SK-N-SH (cell line): ENCODE measurements around the gene GPANK1. TPM values are rescaled to one million over a fixed set of nuclear protein-coding genes. Genes with fewer than 3 reads are reported as not detected.

Experiments used
- CTCF ChIA-PET: fragments of 300-600, 350-600 bp; formaldehyde crosslinking; extraction: SDS; loops from one replicate; lab custom pipeline; 2021; lab: Yijun Ruan, JAX
- POLR2A ChIA-PET: fragments of 350-600 bp; sonication (Branson Sonifier 250); formaldehyde crosslinking; extraction: SDS; loops from one replicate; lab custom pipeline; 2020; ENCODE audit warnings: antibody characterized with exemption, inconsistent platforms; lab: Yijun Ruan, JAX
- DNase-seq: peaks from one replicate; pipeline ENCODE4 v3.0.0; 2012
- H2AFZ ChIP-seq: fragments of 200-600 bp; sonication (generic); 2 replicates; pipeline ENCODE4 v1.8.1; 2016; ENCODE audit warnings: antibody characterized with exemption, mild to moderate bottlenecking, low read depth
- H3F3A ChIP-seq: fragments of 200-600 bp; sonication (generic); replicated peaks from 2 replicates; pipeline ENCODE3; 2016; ENCODE audit warnings: antibody characterized with exemption, mild to moderate bottlenecking; ENCODE audit not compliant: insufficient read depth
- H3K27ac ChIP-seq, 2 experiments: fragments of 200-500 bp in 1 of 2; fragments of 200-600 bp in 1 of 2; sonication (Bioruptor generic) in 1 of 2; sonication (generic), shearing (Covaris generic) in 1 of 2; 2 replicates each; pipeline versions ENCODE4 v1.5.1 to v1.6.1; 2014 to 2016; ENCODE audit warnings: low read depth in 2 of 2, inconsistent platforms in 1 of 2, low read length in 1 of 2, mild to moderate bottlenecking in 1 of 2, mixed read lengths in 1 of 2
- H3K27me3 ChIP-seq: fragments of 200-600 bp; sonication (generic), shearing (Covaris generic); 2 replicates; pipeline ENCODE4 v1.6.1; 2016; ENCODE audit warnings: mixed run types; ENCODE audit not compliant: insufficient read depth
- H3K36me3 ChIP-seq, 2 experiments: fragments of 200-500 bp in 1 of 2; fragments of 200-600 bp in 1 of 2; sonication (Bioruptor generic) in 1 of 2; sonication (generic) in 1 of 2; replicated peaks in 1 of 2; 2 replicates each; pipeline versions ENCODE3 to v1.5.1; 2014 to 2016; ENCODE audit warnings: low read length in 1 of 2, mild to moderate bottlenecking in 1 of 2; ENCODE audit not compliant: insufficient read depth in 2 of 2, control insufficient read depth in 1 of 2
- H3K4me1 ChIP-seq, 2 experiments: fragments of 200-500 bp in 1 of 2; fragments of 200-600 bp in 1 of 2; sonication (Bioruptor generic) in 1 of 2; sonication (generic), shearing (Covaris generic) in 1 of 2; 2 replicates each; pipeline versions ENCODE4 v1.5.1 to v1.6.1; 2014 to 2016; ENCODE audit warnings: low read depth in 1 of 2, low read length in 1 of 2, mixed run types in 1 of 2; ENCODE audit not compliant: insufficient read depth in 2 of 2, control insufficient read depth in 1 of 2
- H3K4me2 ChIP-seq: fragments of 200-600 bp; sonication (generic), shearing (Covaris generic); 2 replicates; pipeline ENCODE4 v1.6.1; 2017; ENCODE audit warnings: mixed run types
- H3K4me3 ChIP-seq, 2 experiments: fragments of 200-500 bp in 1 of 2; fragments of 200-600 bp in 1 of 2; sonication (Bioruptor generic) in 1 of 2; sonication (generic), shearing (Covaris generic) in 1 of 2; 2 replicates each; pipeline versions ENCODE4 v1.5.1 to v1.8.1; 2014 to 2016; ENCODE audit warnings: low read depth in 2 of 2, inconsistent platforms in 1 of 2, low read length in 1 of 2, mild to moderate bottlenecking in 1 of 2, mixed read lengths in 1 of 2, moderate library complexity in 1 of 2
- H3K79me2 ChIP-seq: fragments of 200-600 bp; sonication (generic); 2 replicates; pipeline ENCODE4 v1.8.1; 2017; ENCODE audit warnings: mild to moderate bottlenecking; ENCODE audit not compliant: insufficient read depth
- H3K9ac ChIP-seq: fragments of 200-600 bp; sonication (generic); 2 replicates; pipeline ENCODE4 v1.6.1; 2017; ENCODE audit warnings: mixed run types
- H3K9me2 ChIP-seq: fragments of 200-600 bp; sonication (generic); 2 replicates; pipeline ENCODE4 v1.6.1; 2017; ENCODE audit warnings: mixed run types
- H3K9me3 ChIP-seq: fragments of 200-600 bp; sonication (generic); 2 replicates; pipeline ENCODE4 v1.6.1; 2017; ENCODE audit warnings: mixed run types, mild to moderate bottlenecking, moderate library complexity
- H4K20me1 ChIP-seq: fragments of 200-600 bp; sonication (generic); 2 replicates; pipeline ENCODE4 v1.6.1; 2017; ENCODE audit warnings: mild to moderate bottlenecking, mixed run types; ENCODE audit not compliant: insufficient read depth
- ELF1 ChIP-seq: IDR thresholded peaks from 2 replicates; pipeline ENCODE4 v1.4.0; 2012
- EP300 ChIP-seq, 2 experiments: IDR thresholded peaks; 2 replicates each; pipeline versions ENCODE4 v1.4.0 to v1.6.1; 2012; ENCODE audit warnings: borderline replicate concordance in 1 of 2, low read depth in 1 of 2, low read length in 1 of 2
- GATA2 ChIP-seq: sonication (generic); formaldehyde crosslinking; IDR thresholded peaks from 2 replicates; pipeline ENCODE4 v1.5.0; 2020; ENCODE audit warnings: mild to moderate bottlenecking, missing genetic modification reagents
- MXI1 ChIP-seq: IDR thresholded peaks from 2 replicates; pipeline ENCODE4 v1.6.1; 2012; ENCODE audit warnings: mild to moderate bottlenecking, low read depth, low read length, improper control_type of control experiment
- NFIC ChIP-seq: IDR thresholded peaks from 2 replicates; pipeline ENCODE4 v1.4.0; 2012; ENCODE audit warnings: borderline replicate concordance
- POLR2AphosphoS5 ChIP-seq: IDR thresholded peaks from 2 replicates; pipeline ENCODE4 v1.6.1; 2012; ENCODE audit warnings: low read depth, low read length
- RFX5 ChIP-seq: IDR thresholded peaks from 2 replicates; pipeline ENCODE4 v1.6.1; 2012; ENCODE audit warnings: mild to moderate bottlenecking, improper control_type of control experiment, low read length
- RXRA ChIP-seq: IDR thresholded peaks from 2 replicates; pipeline ENCODE4 v1.4.0; 2012; ENCODE audit warnings: low read depth, mild to moderate bottlenecking, borderline replicate concordance
- TAF1 ChIP-seq: IDR thresholded peaks from 2 replicates; pipeline ENCODE4 v1.6.1; 2012; ENCODE audit warnings: low read depth, mild to moderate bottlenecking, low read length, moderate library complexity, borderline replicate concordance
- TCF12 ChIP-seq: IDR thresholded peaks from 2 replicates; pipeline ENCODE4 v1.4.0; 2012
- YY1 ChIP-seq: IDR thresholded peaks from 2 replicates; pipeline ENCODE4 v1.4.0; 2012; ENCODE audit warnings: low read depth, mild to moderate bottlenecking
- WGBS: methylation state at CpG from one replicate; pipeline ENCODE4 v1.1.6; 2017; ENCODE audit warnings: low lambda C conversion rate; 5-methylcytosine and 5-hydroxymethylcytosine counted together
- polyA plus RNA-seq, 3 experiments: library from polyadenylated mRNA; depleted of rRNA; stranded (reverse); fragments of >200 nt; gene quantifications; 2 replicates each; pipeline ENCODE4 v1.2.3, GENCODE V29; 2012
- TF ChIP-seq, protein P1 (sequence below): IDR thresholded peaks from 2 replicates; pipeline ENCODE4; 2012
- TF ChIP-seq, protein P2 (sequence below): IDR thresholded peaks from 2 replicates; pipeline ENCODE4 v1.4.0; 2012; ENCODE audit warnings: low read depth, borderline replicate concordance
- TF ChIP-seq, protein P3 (sequence below): fragments of 150-350 bp; IDR thresholded peaks from 2 replicates; pipeline ENCODE4 v1.6.1; 2017; ENCODE audit warnings: antibody characterized with exemption, low read length, low read depth, borderline replicate concordance
- TF ChIP-seq, protein P4 (sequence below): fragments of 200-600 bp; sonication (generic); IDR thresholded peaks from 2 replicates; pipeline ENCODE4 v1.6.1; 2017; ENCODE audit warnings: antibody characterized with exemption, mild to moderate bottlenecking, moderate library complexity
- TF ChIP-seq, protein P5 (sequence below): IDR thresholded peaks from 2 replicates; pipeline ENCODE4 v1.6.1; 2012; ENCODE audit warnings: mild to moderate bottlenecking, low read depth, low read length, moderate library complexity

Gene GPANK1
- polyA plus RNA-seq, 1 of the 3 experiments (the other 2 are of a cell fraction), result 19.1 TPM

DNA sequence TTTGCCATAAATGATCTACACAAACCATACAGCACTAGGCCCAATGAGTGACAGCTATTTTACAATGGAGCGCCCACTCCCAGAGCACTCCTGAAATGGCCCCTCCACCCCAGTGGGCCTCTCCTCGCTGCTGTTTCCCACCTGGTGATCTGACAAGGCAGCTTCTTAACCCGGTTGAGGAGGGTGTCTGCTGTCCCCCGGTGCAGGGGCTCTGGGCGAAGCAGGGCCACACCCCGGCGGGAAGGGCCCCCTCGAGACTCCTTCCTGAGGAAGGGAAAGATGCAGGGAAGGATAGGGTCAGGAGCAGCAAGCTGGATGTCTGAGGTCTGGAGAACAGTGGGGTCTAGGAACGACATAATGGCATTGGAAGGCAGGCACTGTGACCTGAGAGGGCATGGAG is 28.1 kb upstream of the GPANK1 start:
- no peak overlapping the region for H3K4me2 ChIP-seq
- TF ChIP-seq YY1 (no peak), ELF1 (no peak), TAF1 (no peak), RFX5 (no peak), POLR2AphosphoS5 (no peak), EP300 (IDR thresholded peaks at IDR 0.05; ENCODE audit: borderline replicate concordance in 1 of 2, low read depth in 1 of 2, low read length in 1 of 2) (no peak), NFIC (no peak), RXRA (no peak)
- TF ChIP-seq, protein P1, sequence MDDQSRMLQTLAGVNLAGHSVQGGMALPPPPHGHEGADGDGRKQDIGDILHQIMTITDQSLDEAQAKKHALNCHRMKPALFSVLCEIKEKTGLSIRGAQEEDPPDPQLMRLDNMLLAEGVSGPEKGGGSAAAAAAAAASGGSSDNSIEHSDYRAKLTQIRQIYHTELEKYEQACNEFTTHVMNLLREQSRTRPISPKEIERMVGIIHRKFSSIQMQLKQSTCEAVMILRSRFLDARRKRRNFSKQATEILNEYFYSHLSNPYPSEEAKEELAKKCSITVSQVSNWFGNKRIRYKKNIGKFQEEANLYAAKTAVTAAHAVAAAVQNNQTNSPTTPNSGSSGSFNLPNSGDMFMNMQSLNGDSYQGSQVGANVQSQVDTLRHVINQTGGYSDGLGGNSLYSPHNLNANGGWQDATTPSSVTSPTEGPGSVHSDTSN, result no peak
- TF ChIP-seq, protein P2, sequence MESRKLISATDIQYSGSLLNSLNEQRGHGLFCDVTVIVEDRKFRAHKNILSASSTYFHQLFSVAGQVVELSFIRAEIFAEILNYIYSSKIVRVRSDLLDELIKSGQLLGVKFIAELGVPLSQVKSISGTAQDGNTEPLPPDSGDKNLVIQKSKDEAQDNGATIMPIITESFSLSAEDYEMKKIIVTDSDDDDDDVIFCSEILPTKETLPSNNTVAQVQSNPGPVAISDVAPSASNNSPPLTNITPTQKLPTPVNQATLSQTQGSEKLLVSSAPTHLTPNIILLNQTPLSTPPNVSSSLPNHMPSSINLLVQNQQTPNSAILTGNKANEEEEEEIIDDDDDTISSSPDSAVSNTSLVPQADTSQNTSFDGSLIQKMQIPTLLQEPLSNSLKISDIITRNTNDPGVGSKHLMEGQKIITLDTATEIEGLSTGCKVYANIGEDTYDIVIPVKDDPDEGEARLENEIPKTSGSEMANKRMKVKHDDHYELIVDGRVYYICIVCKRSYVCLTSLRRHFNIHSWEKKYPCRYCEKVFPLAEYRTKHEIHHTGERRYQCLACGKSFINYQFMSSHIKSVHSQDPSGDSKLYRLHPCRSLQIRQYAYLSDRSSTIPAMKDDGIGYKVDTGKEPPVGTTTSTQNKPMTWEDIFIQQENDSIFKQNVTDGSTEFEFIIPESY, result no peak
- TF ChIP-seq, protein P3, sequence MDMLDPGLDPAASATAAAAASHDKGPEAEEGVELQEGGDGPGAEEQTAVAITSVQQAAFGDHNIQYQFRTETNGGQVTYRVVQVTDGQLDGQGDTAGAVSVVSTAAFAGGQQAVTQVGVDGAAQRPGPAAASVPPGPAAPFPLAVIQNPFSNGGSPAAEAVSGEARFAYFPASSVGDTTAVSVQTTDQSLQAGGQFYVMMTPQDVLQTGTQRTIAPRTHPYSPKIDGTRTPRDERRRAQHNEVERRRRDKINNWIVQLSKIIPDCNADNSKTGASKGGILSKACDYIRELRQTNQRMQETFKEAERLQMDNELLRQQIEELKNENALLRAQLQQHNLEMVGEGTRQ, result no peak
- H3F3A ChIP-seq, result no peaks in the 10 kb centered on the region
- H3K36me3 ChIP-seq, result peaks cover 24 to 49% of the 10 kb centered on the region in 2 experiments
- H3K9me2 ChIP-seq, result no peaks in the 10 kb centered on the region
- H3K27me3 ChIP-seq, result no peaks in the 10 kb centered on the region
- 95% methylated on average over 9 of the region's 9 CpGs for WGBS
- H3K9ac ChIP-seq, result no peak overlapping the region
- H4K20me1 ChIP-seq, result no peaks in the 10 kb centered on the region
- no peaks in the 10 kb centered on the region for H3K79me2 ChIP-seq
- H3K9me3 ChIP-seq, result no peaks in the 10 kb centered on the region
- H2AFZ ChIP-seq, result no peak overlapping the region
- no peak overlapping the region for H3K4me3 ChIP-seq
- H3K4me1 ChIP-seq, result no peaks in the 10 kb centered on the region
- POLR2A ChIA-PET, result no interaction called here
- CTCF ChIA-PET, result interaction anchor here (1.0 to 4.5 kb wide), 4 partner anchors 8 to 137 kb away, joined by 3 to 29 read pairs (median 6); partner anchors contain the start of gene LY6G5C
- no peak for DNase-seq
- no peak overlapping the region for H3K27ac ChIP-seq

DNA sequence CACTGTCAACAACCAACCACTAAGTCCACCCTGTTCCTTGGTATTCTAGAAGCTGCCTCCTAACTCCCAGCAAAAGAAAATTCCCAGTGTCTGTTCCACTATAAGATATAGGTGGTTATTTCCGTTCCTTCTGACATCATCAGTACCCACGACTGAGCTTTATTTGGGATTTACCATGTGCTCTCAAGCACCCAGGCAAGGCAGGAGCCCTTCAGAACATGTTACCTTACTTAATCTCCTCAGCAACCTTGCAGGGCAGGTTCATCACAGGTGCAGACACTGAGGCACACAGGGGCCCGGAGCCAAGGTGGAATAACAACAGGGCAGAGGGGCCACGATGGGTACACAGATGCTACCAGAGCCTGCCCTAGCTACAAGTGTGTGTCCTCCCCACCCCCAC is 27.6 kb upstream of the GPANK1 start:
- Histone ChIP-seq H3K27ac (no peak overlapping the region), H4K20me1 (no peaks in the 10 kb centered on the region), H3K9me2 (no peaks in the 10 kb centered on the region), H3K9me3 (no peaks in the 10 kb centered on the region), H3K9ac (no peak overlapping the region), H3K79me2 (no peaks in the 10 kb centered on the region), H3K4me3 (no peak overlapping the region), H3K27me3 (no peaks in the 10 kb centered on the region), H2AFZ (no peak overlapping the region), H3K36me3 (peaks cover 22 to 53% of the 10 kb centered on the region in 2 experiments), H3K4me1 (no peaks in the 10 kb centered on the region), H3K4me2 (no peak overlapping the region), H3F3A (no peaks in the 10 kb centered on the region)
- POLR2A ChIA-PET, result no interaction called here
- no peak for DNase-seq
- WGBS, result 93% methylated on average over 4 of the region's 4 CpGs
- CTCF ChIA-PET, result interaction anchor here (1.2 to 4.5 kb wide), 3 partner anchors 12 to 138 kb away, joined by 3 to 29 read pairs (median 8); partner anchors contain the start of gene LY6G5C
- no peak for TF ChIP-seq TCF12
- TF ChIP-seq, protein P4, sequence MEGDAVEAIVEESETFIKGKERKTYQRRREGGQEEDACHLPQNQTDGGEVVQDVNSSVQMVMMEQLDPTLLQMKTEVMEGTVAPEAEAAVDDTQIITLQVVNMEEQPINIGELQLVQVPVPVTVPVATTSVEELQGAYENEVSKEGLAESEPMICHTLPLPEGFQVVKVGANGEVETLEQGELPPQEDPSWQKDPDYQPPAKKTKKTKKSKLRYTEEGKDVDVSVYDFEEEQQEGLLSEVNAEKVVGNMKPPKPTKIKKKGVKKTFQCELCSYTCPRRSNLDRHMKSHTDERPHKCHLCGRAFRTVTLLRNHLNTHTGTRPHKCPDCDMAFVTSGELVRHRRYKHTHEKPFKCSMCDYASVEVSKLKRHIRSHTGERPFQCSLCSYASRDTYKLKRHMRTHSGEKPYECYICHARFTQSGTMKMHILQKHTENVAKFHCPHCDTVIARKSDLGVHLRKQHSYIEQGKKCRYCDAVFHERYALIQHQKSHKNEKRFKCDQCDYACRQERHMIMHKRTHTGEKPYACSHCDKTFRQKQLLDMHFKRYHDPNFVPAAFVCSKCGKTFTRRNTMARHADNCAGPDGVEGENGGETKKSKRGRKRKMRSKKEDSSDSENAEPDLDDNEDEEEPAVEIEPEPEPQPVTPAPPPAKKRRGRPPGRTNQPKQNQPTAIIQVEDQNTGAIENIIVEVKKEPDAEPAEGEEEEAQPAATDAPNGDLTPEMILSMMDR, result no peak
- TF ChIP-seq NFIC, result no peak
- no peak for TF ChIP-seq MXI1
- TF ChIP-seq, protein P2, result no peak
- no peak for TF ChIP-seq GATA2 (CRISPR knock-in tag)
- TF ChIP-seq, protein P5, sequence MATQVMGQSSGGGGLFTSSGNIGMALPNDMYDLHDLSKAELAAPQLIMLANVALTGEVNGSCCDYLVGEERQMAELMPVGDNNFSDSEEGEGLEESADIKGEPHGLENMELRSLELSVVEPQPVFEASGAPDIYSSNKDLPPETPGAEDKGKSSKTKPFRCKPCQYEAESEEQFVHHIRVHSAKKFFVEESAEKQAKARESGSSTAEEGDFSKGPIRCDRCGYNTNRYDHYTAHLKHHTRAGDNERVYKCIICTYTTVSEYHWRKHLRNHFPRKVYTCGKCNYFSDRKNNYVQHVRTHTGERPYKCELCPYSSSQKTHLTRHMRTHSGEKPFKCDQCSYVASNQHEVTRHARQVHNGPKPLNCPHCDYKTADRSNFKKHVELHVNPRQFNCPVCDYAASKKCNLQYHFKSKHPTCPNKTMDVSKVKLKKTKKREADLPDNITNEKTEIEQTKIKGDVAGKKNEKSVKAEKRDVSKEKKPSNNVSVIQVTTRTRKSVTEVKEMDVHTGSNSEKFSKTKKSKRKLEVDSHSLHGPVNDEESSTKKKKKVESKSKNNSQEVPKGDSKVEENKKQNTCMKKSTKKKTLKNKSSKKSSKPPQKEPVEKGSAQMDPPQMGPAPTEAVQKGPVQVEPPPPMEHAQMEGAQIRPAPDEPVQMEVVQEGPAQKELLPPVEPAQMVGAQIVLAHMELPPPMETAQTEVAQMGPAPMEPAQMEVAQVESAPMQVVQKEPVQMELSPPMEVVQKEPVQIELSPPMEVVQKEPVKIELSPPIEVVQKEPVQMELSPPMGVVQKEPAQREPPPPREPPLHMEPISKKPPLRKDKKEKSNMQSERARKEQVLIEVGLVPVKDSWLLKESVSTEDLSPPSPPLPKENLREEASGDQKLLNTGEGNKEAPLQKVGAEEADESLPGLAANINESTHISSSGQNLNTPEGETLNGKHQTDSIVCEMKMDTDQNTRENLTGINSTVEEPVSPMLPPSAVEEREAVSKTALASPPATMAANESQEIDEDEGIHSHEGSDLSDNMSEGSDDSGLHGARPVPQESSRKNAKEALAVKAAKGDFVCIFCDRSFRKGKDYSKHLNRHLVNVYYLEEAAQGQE, result no peak
